ENCODE measurements around the gene ANKRD55.

ANKRD55 gene

DNA sequence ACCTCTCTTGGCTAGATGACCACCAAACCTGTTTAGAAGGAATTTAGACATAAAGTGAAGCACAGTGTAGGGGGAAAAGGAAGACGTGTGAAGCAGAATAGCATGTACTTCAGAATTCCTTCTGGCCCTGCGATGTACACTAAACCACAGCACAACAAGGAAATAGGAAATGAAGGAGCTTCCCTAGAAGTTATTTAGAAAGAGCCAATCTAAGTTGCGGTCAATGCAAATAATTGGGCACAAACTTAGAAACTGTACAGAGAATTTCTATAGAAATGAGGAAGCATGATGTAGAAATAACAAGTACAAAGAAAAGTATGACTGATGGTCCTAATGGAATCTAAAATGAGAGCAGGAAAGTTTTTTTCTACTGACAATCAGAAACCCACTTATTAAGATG is 41.5 kb downstream of the ANKRD55 start:
- Histone ChIP-seq H3K36me3 (ENCODE audit: insufficient read depth, low read length) (no peaks in the 10 kb centered on the region), H3K4me1 (ENCODE audit: control insufficient read depth, insufficient read depth, low read length, unreplicated experiment) (peaks cover 7% of the 10 kb centered on the region), H3K79me2 (ENCODE audit: control insufficient read depth, insufficient read depth, low read length, unreplicated experiment) (no peaks in the 10 kb centered on the region), H3K4me3 (ENCODE audit: low read depth, low read length) (no peak overlapping the region), H2AFZ (ENCODE audit: low read length, unreplicated experiment) (no peak overlapping the region), H3K27ac (ENCODE audit: low read depth, low read length) (no peak overlapping the region), H3K27me3 (ENCODE audit: insufficient read depth, low read length) (no peaks in the 10 kb centered on the region)

DNA sequence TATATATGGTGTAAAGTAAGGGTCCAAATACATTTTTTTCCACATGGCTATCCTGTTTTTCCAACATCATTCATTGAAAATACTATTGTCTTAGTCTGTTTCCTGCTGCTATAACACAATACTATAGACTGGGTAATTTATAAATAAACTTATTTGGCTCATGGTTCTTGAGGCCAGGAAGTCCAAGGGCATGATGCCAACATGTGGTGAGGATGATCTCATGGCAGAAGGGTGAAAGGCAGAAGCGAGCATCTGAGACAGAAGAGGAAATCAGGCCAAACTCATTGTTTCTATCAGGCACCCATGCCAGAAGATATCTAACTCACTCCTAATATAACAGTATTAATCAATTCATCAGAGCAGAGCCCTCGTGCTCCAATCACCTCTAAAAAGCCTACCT is 42.6 kb downstream of the ANKRD55 start:
- Histone ChIP-seq H3K27me3 (ENCODE audit: insufficient read depth, low read length) (no peaks in the 10 kb centered on the region), H3K27ac (ENCODE audit: low read depth, low read length) (no peak overlapping the region), H3K79me2 (ENCODE audit: control insufficient read depth, insufficient read depth, low read length, unreplicated experiment) (no peaks in the 10 kb centered on the region), H3K36me3 (ENCODE audit: insufficient read depth, low read length) (no peaks in the 10 kb centered on the region), H3K4me3 (ENCODE audit: low read depth, low read length) (no peak overlapping the region), H3K4me1 (ENCODE audit: control insufficient read depth, insufficient read depth, low read length, unreplicated experiment) (peaks cover 11% of the 10 kb centered on the region), H2AFZ (ENCODE audit: low read length, unreplicated experiment) (no peak overlapping the region)

GRCh38 chr5:56185768-56186311 is 47.3 kb downstream of the ANKRD55 start:
- H3K79me2 ChIP-seq (ENCODE audit: control insufficient read depth, insufficient read depth, low read length, unreplicated experiment): no peaks in the 10 kb centered on the region
- H3K4me3 ChIP-seq (ENCODE audit: low read depth, low read length): no peak overlapping the region
- no peaks in the 10 kb centered on the region for H3K27me3 ChIP-seq (ENCODE audit: insufficient read depth, low read length)
- H3K36me3 ChIP-seq (ENCODE audit: insufficient read depth, low read length): no peaks in the 10 kb centered on the region
- H3K4me1 ChIP-seq (ENCODE audit: control insufficient read depth, insufficient read depth, low read length, unreplicated experiment): peaks cover 27% of the 10 kb centered on the region
- H3K27ac ChIP-seq (ENCODE audit: low read depth, low read length): no peak overlapping the region
- no peak overlapping the region for H2AFZ ChIP-seq (ENCODE audit: low read length, unreplicated experiment)

DNA sequence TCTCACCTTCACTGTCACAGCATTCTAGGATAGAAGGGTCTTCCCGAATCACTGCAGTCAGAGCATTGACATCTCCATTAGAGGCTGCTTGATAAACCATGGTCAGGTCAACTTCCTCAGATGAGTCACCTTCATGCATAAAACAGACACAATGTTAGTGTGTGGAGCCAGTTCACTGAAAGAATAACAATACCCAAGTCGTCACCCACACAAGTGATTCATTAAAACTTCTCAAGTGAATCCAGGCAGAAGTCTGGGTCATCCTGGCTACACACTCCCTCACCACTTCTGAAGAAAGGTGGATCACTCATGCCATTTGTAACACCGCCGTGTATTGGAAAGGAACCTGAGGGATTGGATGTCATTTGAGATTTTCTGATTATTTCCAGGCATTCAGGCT is 49.6 kb downstream of the ANKRD55 start:
- H3K4me1 ChIP-seq (ENCODE audit: control insufficient read depth, insufficient read depth, low read length, unreplicated experiment): peaks cover 25% of the 10 kb centered on the region
- no peak overlapping the region for H2AFZ ChIP-seq (ENCODE audit: low read length, unreplicated experiment)
- no peaks in the 10 kb centered on the region for H3K36me3 ChIP-seq (ENCODE audit: insufficient read depth, low read length)
- no peaks in the 10 kb centered on the region for H3K27me3 ChIP-seq (ENCODE audit: insufficient read depth, low read length)
- no peak overlapping the region for H3K4me3 ChIP-seq (ENCODE audit: low read depth, low read length)
- no peaks in the 10 kb centered on the region for H3K79me2 ChIP-seq (ENCODE audit: control insufficient read depth, insufficient read depth, low read length, unreplicated experiment)
- peak overlapping the region; percentile 17; the same call in 1 of the 2 replicates for H3K27ac ChIP-seq (ENCODE audit: low read depth, low read length)

- Histone ChIP-seq H3K79me2 (ENCODE audit: control insufficient read depth, insufficient read depth, low read length, unreplicated experiment) (no peaks in the 10 kb centered on the region), H3K4me3 (ENCODE audit: low read depth, low read length) (no peak overlapping the region), H3K27me3 (ENCODE audit: insufficient read depth, low read length) (no peaks in the 10 kb centered on the region), H3K4me1 (ENCODE audit: control insufficient read depth, insufficient read depth, low read length, unreplicated experiment) (peaks cover 40% of the 10 kb centered on the region), H3K27ac (ENCODE audit: low read depth, low read length) (no peak overlapping the region), H3K36me3 (ENCODE audit: insufficient read depth, low read length) (no peaks in the 10 kb centered on the region), H2AFZ (ENCODE audit: low read length, unreplicated experiment) (no peak overlapping the region)
These were observed 53.7 kb downstream of the ANKRD55 start for GRCh38 chr5:56179442-56179841.

DNA sequence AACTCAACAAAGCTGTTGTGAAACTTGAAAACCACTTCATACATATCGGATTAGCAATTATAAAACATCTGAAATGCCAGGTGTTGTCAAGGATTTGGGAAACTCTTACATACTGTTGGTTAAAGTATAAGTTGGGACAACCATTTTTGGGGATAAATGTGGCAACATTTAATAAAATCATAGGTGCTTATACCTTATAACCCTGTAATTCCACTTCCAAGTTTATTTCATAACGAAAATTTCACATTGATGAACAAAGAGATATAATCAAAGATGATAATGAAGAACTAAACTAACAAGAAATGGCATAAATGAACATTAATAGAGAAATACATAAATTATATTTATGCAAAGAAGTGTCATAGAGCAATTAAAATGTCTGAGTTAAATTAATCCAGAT is 54.3 kb downstream of the ANKRD55 start:
- peaks cover 34% of the 10 kb centered on the region for H3K4me1 ChIP-seq (ENCODE audit: control insufficient read depth, insufficient read depth, low read length, unreplicated experiment)
- no peaks in the 10 kb centered on the region for H3K79me2 ChIP-seq (ENCODE audit: control insufficient read depth, insufficient read depth, low read length, unreplicated experiment)

DNA sequence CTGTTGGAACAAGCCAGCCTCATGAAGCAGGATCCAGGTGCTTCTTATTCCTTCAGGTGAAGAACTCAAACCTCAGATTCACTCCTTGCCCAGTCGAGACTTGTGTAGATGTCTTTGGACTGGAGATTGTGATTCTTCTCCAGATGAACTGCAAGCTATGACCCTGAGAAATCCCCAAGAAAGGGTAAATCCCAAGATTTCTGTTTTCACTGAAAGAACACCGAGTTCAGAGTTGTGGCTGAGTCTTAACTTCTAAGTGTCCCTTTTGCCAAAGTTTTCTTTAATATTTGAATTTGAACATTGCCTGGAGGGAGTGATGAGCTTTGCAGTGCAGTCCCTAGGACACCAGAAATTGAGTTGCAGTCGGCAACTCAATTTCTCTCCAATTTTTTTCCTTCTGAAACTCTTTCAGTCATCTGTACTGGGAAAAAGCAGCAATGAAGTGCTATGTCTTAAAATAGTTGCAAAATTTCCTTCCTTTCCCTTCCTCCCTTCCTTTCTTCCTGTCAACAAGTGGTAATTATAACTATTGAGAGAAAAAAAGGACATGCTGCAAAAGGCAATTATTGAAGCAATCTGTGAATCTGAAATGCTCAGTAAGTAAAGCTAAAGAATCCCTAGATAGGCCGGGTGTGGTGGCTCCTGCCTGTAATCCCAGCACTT is 56.1 kb downstream of the ANKRD55 start:
- no peaks in the 10 kb centered on the region for H3K79me2 ChIP-seq (ENCODE audit: control insufficient read depth, insufficient read depth, low read length, unreplicated experiment)
- no peak overlapping the region for H3K27ac ChIP-seq (ENCODE audit: low read depth, low read length)
- H2AFZ ChIP-seq (ENCODE audit: low read length, unreplicated experiment): no peak overlapping the region
- H3K27me3 ChIP-seq (ENCODE audit: insufficient read depth, low read length): no peaks in the 10 kb centered on the region
- H3K4me3 ChIP-seq (ENCODE audit: low read depth, low read length): no peak overlapping the region
- peaks cover 33% of the 10 kb centered on the region for H3K4me1 ChIP-seq (ENCODE audit: control insufficient read depth, insufficient read depth, low read length, unreplicated experiment)
- H3K36me3 ChIP-seq (ENCODE audit: insufficient read depth, low read length): no peaks in the 10 kb centered on the region

More for the DNA sequence above, 54.3 kb downstream of the ANKRD55 start:
- H3K36me3 ChIP-seq (ENCODE audit: insufficient read depth, low read length): no peaks in the 10 kb centered on the region
- no peak overlapping the region for H2AFZ ChIP-seq (ENCODE audit: low read length, unreplicated experiment)
- no peaks in the 10 kb centered on the region for H3K27me3 ChIP-seq (ENCODE audit: insufficient read depth, low read length)
- no peak overlapping the region for H3K4me3 ChIP-seq (ENCODE audit: low read depth, low read length)
- no peak overlapping the region for H3K27ac ChIP-seq (ENCODE audit: low read depth, low read length)

DNA sequence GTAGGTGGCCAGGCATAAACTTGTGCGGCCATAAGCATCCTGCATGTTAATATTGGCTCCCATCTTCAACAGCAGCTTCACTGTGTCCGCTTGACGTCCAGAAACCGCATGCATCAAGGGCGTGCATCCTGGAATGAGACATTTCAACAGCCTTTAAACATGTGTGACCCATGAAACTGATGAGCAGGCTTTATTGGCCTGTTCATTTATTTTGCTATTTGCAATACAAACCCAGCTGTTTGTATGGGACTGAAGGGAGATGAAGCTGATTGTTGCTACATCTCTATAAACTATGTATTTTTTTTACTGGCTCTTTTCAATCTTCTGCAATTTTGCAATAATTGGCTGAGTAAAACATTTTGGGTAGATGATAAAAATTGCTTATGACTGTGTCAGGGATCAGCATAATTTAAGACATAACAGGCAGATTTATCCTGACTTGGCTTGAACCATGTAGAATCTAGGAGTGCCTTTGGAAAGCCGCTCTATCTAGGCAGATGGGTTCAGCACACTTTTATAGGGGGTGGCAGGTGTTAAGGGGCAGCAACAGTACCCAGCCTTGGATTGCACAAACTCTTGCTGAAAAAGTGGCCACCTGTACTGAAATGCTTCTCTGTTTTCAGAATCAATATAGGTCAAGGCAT is 56.9 kb downstream of the ANKRD55 start:
- no peaks in the 10 kb centered on the region for H3K79me2 ChIP-seq (ENCODE audit: control insufficient read depth, insufficient read depth, low read length, unreplicated experiment)
- H3K27me3 ChIP-seq (ENCODE audit: insufficient read depth, low read length): no peaks in the 10 kb centered on the region
- no peaks in the 10 kb centered on the region for H3K36me3 ChIP-seq (ENCODE audit: insufficient read depth, low read length)
- H2AFZ ChIP-seq (ENCODE audit: low read length, unreplicated experiment): no peak overlapping the region
- H3K4me3 ChIP-seq (ENCODE audit: low read depth, low read length): peak overlapping the region; percentile 41; the same call in 1 of the 2 replicates
- peaks cover 37% of the 10 kb centered on the region for H3K4me1 ChIP-seq (ENCODE audit: control insufficient read depth, insufficient read depth, low read length, unreplicated experiment)
- H3K27ac ChIP-seq (ENCODE audit: low read depth, low read length): no peak overlapping the region

DNA sequence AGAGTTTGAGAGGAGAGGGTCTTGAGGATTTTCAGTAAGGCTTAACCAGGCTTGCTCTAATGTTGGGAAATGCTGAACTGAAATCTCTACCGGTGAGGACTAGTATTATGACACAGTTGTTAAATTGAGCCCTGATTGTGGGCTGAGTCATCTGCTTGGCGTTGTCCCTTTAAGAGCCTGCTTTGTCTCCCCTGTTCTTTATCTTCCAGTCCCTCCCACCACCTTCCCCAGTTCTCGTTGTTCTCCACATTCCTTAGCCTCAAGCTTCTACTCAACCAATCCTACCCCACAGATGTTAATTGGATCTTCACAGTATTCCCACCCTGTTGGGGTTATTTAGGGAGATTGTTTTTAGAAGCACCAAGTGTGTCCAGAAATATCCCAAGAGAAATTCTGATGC is 57.6 kb downstream of the ANKRD55 start:
- Histone ChIP-seq H2AFZ (ENCODE audit: low read length, unreplicated experiment) (peak overlapping the region; percentile 86), H3K36me3 (ENCODE audit: insufficient read depth, low read length) (no peaks in the 10 kb centered on the region), H3K4me1 (ENCODE audit: control insufficient read depth, insufficient read depth, low read length, unreplicated experiment) (peaks cover 43% of the 10 kb centered on the region), H3K27ac (ENCODE audit: low read depth, low read length) (no peak overlapping the region), H3K79me2 (ENCODE audit: control insufficient read depth, insufficient read depth, low read length, unreplicated experiment) (no peaks in the 10 kb centered on the region), H3K4me3 (ENCODE audit: low read depth, low read length) (peak overlapping the region; percentile 41), H3K27me3 (ENCODE audit: insufficient read depth, low read length) (no peaks in the 10 kb centered on the region)

- H3K79me2 ChIP-seq (ENCODE audit: control insufficient read depth, insufficient read depth, low read length, unreplicated experiment): no peaks in the 10 kb centered on the region
- no peak overlapping the region for H3K27ac ChIP-seq (ENCODE audit: low read depth, low read length)
- no peaks in the 10 kb centered on the region for H3K36me3 ChIP-seq (ENCODE audit: insufficient read depth, low read length)
- no peaks in the 10 kb centered on the region for H3K27me3 ChIP-seq (ENCODE audit: insufficient read depth, low read length)
- peaks cover 47% of the 10 kb centered on the region for H3K4me1 ChIP-seq (ENCODE audit: control insufficient read depth, insufficient read depth, low read length, unreplicated experiment)
- H2AFZ ChIP-seq (ENCODE audit: low read length, unreplicated experiment): peak overlapping the region; percentile 73
- H3K4me3 ChIP-seq (ENCODE audit: low read depth, low read length): no peak overlapping the region
These were observed 58.1 kb downstream of the ANKRD55 start for GRCh38 chr5:56175021-56175420.

DNA sequence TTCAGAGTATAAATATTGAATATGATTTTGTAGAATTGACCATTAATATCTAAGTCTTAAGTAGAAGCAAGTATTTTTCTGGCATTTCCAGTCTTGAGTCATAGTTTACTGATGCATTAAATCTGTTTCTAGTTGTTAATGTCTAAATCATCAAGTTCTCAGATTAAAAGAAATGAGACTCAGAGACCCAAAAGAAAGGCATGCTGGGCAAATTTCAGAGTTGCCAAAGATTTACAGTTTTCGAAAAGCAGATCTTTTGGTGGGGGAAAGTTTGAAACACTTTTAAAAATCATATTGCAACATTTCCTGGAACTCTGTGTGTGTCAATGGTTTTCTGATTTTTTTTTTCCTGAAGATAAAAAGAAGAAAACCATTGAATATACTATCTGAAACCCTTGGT is 60.9 kb downstream of the ANKRD55 start:
- Histone ChIP-seq H3K79me2 (ENCODE audit: control insufficient read depth, insufficient read depth, low read length, unreplicated experiment) (no peaks in the 10 kb centered on the region), H3K36me3 (ENCODE audit: insufficient read depth, low read length) (no peaks in the 10 kb centered on the region), H3K27ac (ENCODE audit: low read depth, low read length) (peak overlapping the region; percentile 19), H2AFZ (ENCODE audit: low read length, unreplicated experiment) (peak overlapping the region; percentile 61), H3K27me3 (ENCODE audit: insufficient read depth, low read length) (no peaks in the 10 kb centered on the region), H3K4me1 (ENCODE audit: control insufficient read depth, insufficient read depth, low read length, unreplicated experiment) (peaks cover 71% of the 10 kb centered on the region), H3K4me3 (ENCODE audit: low read depth, low read length) (no peak overlapping the region)

All from ACC112 (cell line).